Fibroblast of upper back skin (primary cell): Measurements from ENCODE around the gene STRAP.
A peak's percentile ranks its signal among the peaks of the same experiment; 100 is the strongest.
"Not testable (repeated sequence)": the region's sequence is repeated elsewhere in the genome, so short reads cannot be mapped to it uniquely, and the experiment has no call there.

ENCODE experiments used
- DNase-seq: peaks from one replicate; pipeline ENCODE4 v3.0.0-alpha.2; 2013

Gene STRAP

GRCh38 chr12:15928870-15929571 is 46.8 kb downstream of the STRAP start:
- no peak for DNase-seq

- peak; percentile 18 for DNase-seq
Observed at GRCh38 chr12:15931590-15932053, 49.4 kb downstream of the STRAP start.

- DNase-seq, result no peak
Observed at GRCh38 chr12:15932327-15932726, 50.1 kb downstream of the STRAP start.

GRCh38 chr12:15932971-15933370 is 50.8 kb downstream of the STRAP start:
- no peak for DNase-seq

GRCh38 chr12:15933751-15934150 is 51.6 kb downstream of the STRAP start:
- DNase-seq, result peak; percentile 36

GRCh38 chr12:15936751-15937150 is 54.6 kb downstream of the STRAP start:
- no peak for DNase-seq

DNA sequence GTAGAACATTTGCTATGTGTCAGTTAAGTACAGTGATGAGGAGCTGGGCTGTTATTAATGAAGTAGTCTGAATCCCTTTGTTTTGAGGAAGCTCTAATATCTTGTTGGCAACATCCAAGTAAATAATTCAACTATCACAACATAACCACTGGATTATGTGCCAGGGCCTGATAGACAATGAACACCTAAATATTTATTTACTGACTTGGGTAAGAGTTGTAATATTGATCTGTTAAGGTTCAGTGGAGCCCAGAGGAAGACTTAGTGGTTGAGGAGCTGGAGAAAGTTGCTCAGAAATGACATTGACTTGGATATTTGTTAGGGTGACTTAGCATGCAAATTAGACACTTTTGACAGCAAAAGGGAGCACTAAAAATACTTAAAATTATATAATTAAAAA is 55.7 kb downstream of the STRAP start:
- DNase-seq, result no peak

DNA sequence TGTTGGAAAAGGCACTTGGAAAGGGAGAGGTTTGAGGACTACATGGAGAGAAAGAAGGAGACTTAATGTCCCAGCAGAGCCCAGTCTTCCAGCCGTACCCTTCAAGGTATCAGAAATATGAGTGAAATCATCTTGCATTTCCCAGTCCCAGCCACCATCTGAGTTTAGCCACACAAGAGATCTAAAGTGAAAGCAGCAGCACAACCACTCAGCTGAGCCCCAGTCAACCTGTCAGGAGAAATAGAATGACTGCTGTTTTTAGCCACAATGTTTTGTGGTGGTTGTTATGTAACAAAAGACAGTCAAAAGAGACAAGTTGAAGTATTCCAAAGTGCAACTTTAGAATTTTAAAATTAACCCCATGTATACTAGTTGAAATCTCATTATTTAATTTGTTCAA is 56.9 kb downstream of the STRAP start:
- no peak for DNase-seq

- no peak for DNase-seq
Observed at GRCh38 chr12:15942475-15942874, 60.3 kb downstream of the STRAP start.

DNA sequence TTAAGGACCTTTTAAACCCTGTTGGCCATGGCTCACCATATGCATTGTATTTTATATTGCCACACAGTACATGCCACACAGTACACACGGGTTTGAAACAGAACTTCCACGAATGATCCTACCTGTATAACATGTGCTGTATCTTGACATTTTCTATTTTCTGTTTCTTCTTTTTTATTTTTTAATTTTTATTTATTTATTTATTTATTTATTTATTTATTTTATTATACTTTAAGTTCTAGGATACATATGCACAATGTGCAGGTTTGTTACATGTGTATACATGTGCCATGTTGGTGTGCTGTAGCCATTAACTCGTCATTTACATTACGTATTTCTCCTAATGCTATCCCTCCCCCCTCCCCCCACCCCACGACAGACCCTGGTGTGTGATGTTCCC is 61.3 kb downstream of the STRAP start:
- DNase-seq, result not testable (repeated sequence)

GRCh38 chr12:15948461-15948860 is 66.3 kb downstream of the STRAP start:
- DNase-seq, result not testable (repeated sequence)
